Sigmoid colon (tissue), 4 donors: ENCODE data around the gene SLC12A9.

Experiments used
- CTCF ChIP-seq, 4 experiments: fragments of 450-650 bp in 3 of 4; fragments of 200-600 bp in 1 of 4; IDR thresholded peaks; one replicate each; pipeline ENCODE4 v1.5.1; 2016 to 2019; ENCODE audit warnings: antibody characterized with exemption in 4 of 4, mild to moderate bottlenecking in 3 of 4, moderate library complexity in 2 of 4
- EP300 ChIP-seq, 4 donors: sonication (generic); formaldehyde crosslinking; IDR thresholded peaks; one replicate each; pipeline ENCODE4 v1.6.1; 2017; ENCODE audit warnings: antibody characterized with exemption in 4 of 4
- POLR2A ChIP-seq, 2 donors: fragments of 450-650 bp; IDR thresholded peaks; one replicate each; pipeline ENCODE4 v1.6.1; 2016; ENCODE audit warnings: antibody characterized with exemption in 2 of 2, mild to moderate bottlenecking in 2 of 2, moderate library complexity in 2 of 2
- POLR2AphosphoS5 ChIP-seq, 4 donors: sonication (generic); formaldehyde crosslinking; IDR thresholded peaks; one replicate each; pipeline ENCODE4 v1.6.1; 2017; ENCODE audit warnings: antibody characterized with exemption in 4 of 4

GRCh38 chr7:100895701-100895955 lies 43.1 kb downstream of the SLC12A9 start, which contains the start of gene ACHE:
- TF ChIP-seq CTCF (IDR thresholded peaks at IDR 0.05), result no peak
- no peak for TF ChIP-seq EP300 (IDR thresholded peaks at IDR 0.05)
- no peak for TF ChIP-seq POLR2A (IDR thresholded peaks at IDR 0.05)
- TF ChIP-seq POLR2AphosphoS5 (IDR thresholded peaks at IDR 0.05), result no peak
